Right atrium auricular region (tissue), 2 donors: Measurements from ENCODE around the gene POU3F2. TPM values are rescaled to one million over a fixed set of nuclear protein-coding genes. Genes with fewer than 3 reads are reported as not detected.

Experiments used
- DNase-seq: peaks from one replicate; pipeline ENCODE4 v3.0.0-alpha.2; 2019; ENCODE audit warnings: low spot score
- H3K27ac ChIP-seq, 2 donors: fragments of 200-600 bp; sonication (generic); 1 replicate in 1 of 2; 2 replicates in 1 of 2; pipeline ENCODE4 v1.5.1; 2016 to 2019
- H3K27me3 ChIP-seq, 2 donors: fragments of 200-600 bp; sonication (generic); one replicate each; pipeline versions ENCODE4 v1.5.1 to v1.6.0; 2017 to 2019
- H3K36me3 ChIP-seq: fragments of 200-600 bp; sonication (generic); one replicate; pipeline ENCODE4 v1.5.1; 2016
- H3K4me1 ChIP-seq, 2 donors: fragments of 200-600 bp; sonication (generic); one replicate each; pipeline versions ENCODE4 v1.5.1 to v1.6.0; 2017 to 2019
- H3K4me3 ChIP-seq, 2 donors: fragments of 200-600 bp; sonication (generic); 1 replicate in 1 of 2; 2 replicates in 1 of 2; pipeline ENCODE4 v1.5.1; 2017 to 2019; ENCODE audit warnings: mild to moderate bottlenecking in 1 of 2, moderate library complexity in 1 of 2
- H3K9me3 ChIP-seq, 2 donors: fragments of 200-600 bp; sonication (generic); one replicate each; pipeline ENCODE4 v1.5.1; 2019
- total RNA-seq, 2 donors: library from RNA; depleted of rRNA; stranded (reverse); fragments of >200 nt; gene quantifications; one replicate each; pipeline ENCODE4 v1.1.0, GENCODE V29; 2016
- TF ChIP-seq, protein P1 (sequence below), 2 donors: fragments of 200-600 bp; sonication (generic); IDR thresholded peaks; one replicate each; pipeline ENCODE4 v1.5.1; 2019; ENCODE audit warnings: antibody characterized with exemption in 2 of 2

The POU3F2 gene
- total RNA-seq, 2 donors from 2014 or later = not detected

DNA sequence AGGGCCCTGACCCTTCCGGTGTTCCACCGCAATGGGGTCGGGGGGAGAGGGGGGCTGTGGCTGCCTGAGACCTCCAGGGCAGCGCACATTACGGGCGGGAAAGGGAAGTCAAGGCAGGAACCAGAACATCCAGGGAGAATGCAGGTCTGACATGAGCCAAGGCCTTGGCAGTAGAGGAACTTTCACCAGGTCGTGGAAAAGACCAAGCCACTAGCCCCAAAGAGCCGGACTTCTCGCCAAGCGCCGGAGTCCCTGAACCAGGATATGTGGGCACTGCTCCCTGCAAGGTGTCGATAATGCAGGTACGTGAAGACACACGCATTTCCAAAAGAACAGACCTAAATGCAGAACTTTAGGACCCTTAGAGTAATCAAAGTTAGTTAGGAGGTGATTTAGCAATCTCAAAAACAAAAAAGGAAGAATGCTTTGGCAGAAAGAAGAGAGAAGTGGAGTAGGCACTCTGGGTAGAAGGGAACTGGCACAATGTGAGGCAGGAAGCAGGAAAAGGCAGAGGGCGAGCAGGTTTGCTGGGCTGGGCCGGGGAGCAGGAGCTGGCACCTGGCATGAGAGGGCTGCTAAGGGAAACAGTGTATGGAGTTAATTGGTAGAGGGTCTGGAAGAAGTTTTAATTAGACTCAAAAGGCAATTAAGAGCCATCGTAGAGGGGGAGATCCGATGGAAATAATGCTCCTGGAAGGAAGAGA lies 14.3 kb downstream of the POU3F2 start:
- no peak for DNase-seq
- TF ChIP-seq, protein P1, sequence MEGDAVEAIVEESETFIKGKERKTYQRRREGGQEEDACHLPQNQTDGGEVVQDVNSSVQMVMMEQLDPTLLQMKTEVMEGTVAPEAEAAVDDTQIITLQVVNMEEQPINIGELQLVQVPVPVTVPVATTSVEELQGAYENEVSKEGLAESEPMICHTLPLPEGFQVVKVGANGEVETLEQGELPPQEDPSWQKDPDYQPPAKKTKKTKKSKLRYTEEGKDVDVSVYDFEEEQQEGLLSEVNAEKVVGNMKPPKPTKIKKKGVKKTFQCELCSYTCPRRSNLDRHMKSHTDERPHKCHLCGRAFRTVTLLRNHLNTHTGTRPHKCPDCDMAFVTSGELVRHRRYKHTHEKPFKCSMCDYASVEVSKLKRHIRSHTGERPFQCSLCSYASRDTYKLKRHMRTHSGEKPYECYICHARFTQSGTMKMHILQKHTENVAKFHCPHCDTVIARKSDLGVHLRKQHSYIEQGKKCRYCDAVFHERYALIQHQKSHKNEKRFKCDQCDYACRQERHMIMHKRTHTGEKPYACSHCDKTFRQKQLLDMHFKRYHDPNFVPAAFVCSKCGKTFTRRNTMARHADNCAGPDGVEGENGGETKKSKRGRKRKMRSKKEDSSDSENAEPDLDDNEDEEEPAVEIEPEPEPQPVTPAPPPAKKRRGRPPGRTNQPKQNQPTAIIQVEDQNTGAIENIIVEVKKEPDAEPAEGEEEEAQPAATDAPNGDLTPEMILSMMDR (IDR thresholded peaks at IDR 0.05) = no peak
- H3K36me3 ChIP-seq = no peaks in the 10 kb centered on the region
- no peaks in the 10 kb centered on the region for H3K9me3 ChIP-seq
- peaks cover 9 to 16% of the 10 kb centered on the region in 2 donors for H3K27me3 ChIP-seq
- H3K4me3 ChIP-seq = peak overlapping the region in 1 of 2 donors; percentile 36
- H3K27ac ChIP-seq = no peak overlapping the region
- peaks cover 0 to 35% of the 10 kb centered on the region in 2 donors for H3K4me1 ChIP-seq

GRCh38 chr6:98864497-98864896 lies 30.1 kb downstream of the POU3F2 start:
- DNase-seq = no peak
- TF ChIP-seq, protein P1 (IDR thresholded peaks at IDR 0.05) = no peak
- H3K36me3 ChIP-seq = no peaks in the 10 kb centered on the region
- no peak overlapping the region for H3K4me3 ChIP-seq
- H3K9me3 ChIP-seq = no peaks in the 10 kb centered on the region
- no peaks in the 10 kb centered on the region for H3K4me1 ChIP-seq
- no peaks in the 10 kb centered on the region for H3K27me3 ChIP-seq
- H3K27ac ChIP-seq = no peak overlapping the region

DNA sequence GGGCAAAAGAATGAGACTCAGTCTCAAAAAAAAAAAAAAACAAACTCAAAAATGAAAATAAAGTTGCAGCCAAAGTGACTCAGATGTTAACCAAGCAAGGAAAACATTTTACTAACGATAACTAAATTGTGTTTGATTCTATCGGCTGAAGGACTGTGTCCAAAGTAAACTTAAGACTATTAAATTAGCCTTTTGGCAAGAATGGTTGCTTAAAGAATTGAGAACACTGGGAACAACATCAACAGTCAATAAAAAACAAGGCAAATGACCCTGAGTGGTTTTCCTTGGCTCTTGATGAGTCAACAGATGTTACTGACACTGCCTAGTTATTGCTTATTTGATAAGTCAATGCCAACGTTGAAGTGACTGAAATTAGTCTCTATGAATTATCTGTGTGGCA lies 36.7 kb downstream of the POU3F2 start:
- TF ChIP-seq, protein P1 (IDR thresholded peaks at IDR 0.05) = no peak
- no peak for DNase-seq

DNA sequence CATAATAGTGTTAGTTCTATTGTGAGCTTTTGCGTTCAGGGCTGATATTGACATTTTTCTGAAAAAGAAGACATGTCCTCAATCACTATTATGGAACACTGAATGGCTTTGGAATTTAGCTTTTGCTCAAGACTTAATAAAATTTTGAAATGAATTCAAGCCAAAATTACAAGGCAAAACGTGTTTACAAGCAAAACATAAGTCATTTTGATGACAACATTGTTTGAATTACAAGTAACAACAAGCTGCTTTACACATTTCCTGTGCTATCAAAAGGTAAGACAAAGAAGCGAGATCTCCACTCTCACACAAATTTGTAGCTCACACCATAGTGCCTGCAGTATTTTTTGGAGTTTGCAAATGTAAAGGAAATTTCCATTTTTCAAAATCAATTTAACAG lies 37.4 kb downstream of the POU3F2 start:
- Histone ChIP-seq H3K27me3 (no peaks in the 10 kb centered on the region), H3K27ac (no peak overlapping the region), H3K4me3 (no peak overlapping the region), H3K4me1 (no peaks in the 10 kb centered on the region), H3K36me3 (no peaks in the 10 kb centered on the region), H3K9me3 (no peaks in the 10 kb centered on the region)
- TF ChIP-seq, protein P1 (IDR thresholded peaks at IDR 0.05) = no peak
- no peak for DNase-seq

More for the DNA sequence above, 36.7 kb downstream of the POU3F2 start:
- Histone ChIP-seq H3K27ac (no peak overlapping the region), H3K4me3 (no peak overlapping the region), H3K27me3 (no peaks in the 10 kb centered on the region), H3K9me3 (no peaks in the 10 kb centered on the region), H3K36me3 (no peaks in the 10 kb centered on the region), H3K4me1 (no peaks in the 10 kb centered on the region)

GRCh38 chr6:98875375-98875774 lies 41.0 kb downstream of the POU3F2 start:
- Histone ChIP-seq H3K27me3 (no peaks in the 10 kb centered on the region), H3K27ac (no peak overlapping the region), H3K36me3 (no peaks in the 10 kb centered on the region), H3K9me3 (no peaks in the 10 kb centered on the region), H3K4me1 (no peaks in the 10 kb centered on the region), H3K4me3 (no peak overlapping the region)
- TF ChIP-seq, protein P1 (IDR thresholded peaks at IDR 0.05) = no peak
- no peak for DNase-seq

DNA sequence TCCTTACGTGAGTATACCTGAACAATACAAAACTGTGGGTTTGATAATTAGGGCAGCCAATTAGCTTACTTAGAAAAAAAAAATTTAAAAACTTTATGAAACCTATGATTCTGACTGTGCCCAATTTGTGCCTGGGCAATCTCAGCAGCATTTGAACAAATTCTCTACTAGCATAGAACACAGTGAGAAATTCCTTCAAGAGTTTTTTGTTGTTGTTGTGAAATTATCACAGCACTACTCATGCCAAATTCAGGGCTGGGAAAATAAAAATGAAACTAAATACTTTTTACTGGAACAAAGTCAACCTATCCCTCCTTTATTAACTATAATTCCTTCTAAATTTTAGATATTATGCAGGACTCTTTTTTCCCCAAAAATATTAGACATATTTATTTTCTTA lies 42.9 kb downstream of the POU3F2 start:
- no peaks in the 10 kb centered on the region for H3K9me3 ChIP-seq
- no peaks in the 10 kb centered on the region for H3K27me3 ChIP-seq
- no peak overlapping the region for H3K27ac ChIP-seq
- H3K4me3 ChIP-seq = no peak overlapping the region
- H3K4me1 ChIP-seq = no peaks in the 10 kb centered on the region
- no peak for DNase-seq
- TF ChIP-seq, protein P1 (IDR thresholded peaks at IDR 0.05) = no peak
- H3K36me3 ChIP-seq = no peaks in the 10 kb centered on the region
